NCI-H2196 treated with DMSO at 0.1 percent for 48 hours (cell line): ENCODE results near the gene MPV17L.
A peak's percentile ranks its signal among the peaks of the same experiment; 100 is the strongest.
"Not testable (repeated sequence)": the region's sequence is repeated elsewhere in the genome, so short reads cannot be mapped to it uniquely, and the experiment has no call there.

Source experiments
- DNase-seq: peaks from one replicate; lab custom pipeline; 2025; ENCODE audit not compliant: unreplicated experiment; lab: John Stamatoyannopoulos, UW

MPV17L gene

GRCh38 chr16:15407756-15408155 is 12.2 kb downstream of the MPV17L start:
- DNase-seq, result not testable (repeated sequence)

- DNase-seq, result not testable (repeated sequence)
These were observed 13.9 kb downstream of the MPV17L start for GRCh38 chr16:15409476-15409875.

- DNase-seq, result no peak
These were observed 20.0 kb downstream of the MPV17L start for GRCh38 chr16:15415511-15415985.

- no peak for DNase-seq
These were observed 21.6 kb downstream of the MPV17L start for GRCh38 chr16:15417197-15417596.

- no peak for DNase-seq
These were observed 22.7 kb downstream of the MPV17L start for GRCh38 chr16:15418206-15418605.

GRCh38 chr16:15421696-15422095 is 26.1 kb downstream of the MPV17L start:
- DNase-seq, result not testable (repeated sequence)

GRCh38 chr16:15422222-15422621 is 26.7 kb downstream of the MPV17L start:
- DNase-seq, result no peak

- DNase-seq, result no peak
These were observed 30.3 kb downstream of the MPV17L start for GRCh38 chr16:15425861-15426260.

- DNase-seq, result no peak
These were observed 31.2 kb downstream of the MPV17L start for GRCh38 chr16:15426796-15427195.

GRCh38 chr16:15427648-15428239 is 32.2 kb downstream of the MPV17L start:
- DNase-seq, result peak; percentile 43

- not testable (repeated sequence) for DNase-seq
These were observed 35.3 kb downstream of the MPV17L start for GRCh38 chr16:15430884-15431283.

- DNase-seq, result no peak
These were observed 38.5 kb downstream of the MPV17L start for GRCh38 chr16:15434079-15434424.

- DNase-seq, result no peak
These were observed 39.1 kb downstream of the MPV17L start, which contains the start of gene BMERB1 for GRCh38 chr16:15434425-15435215. Gene BMERB1 (plus strand): TSS chr16:15434588. CDS start chr16:15434654, 66 bp downstream.

- DNase-seq, result no peak
These were observed 39.8 kb downstream of the MPV17L start for GRCh38 chr16:15435216-15435864.

- no peak for DNase-seq
These were observed 43.5 kb downstream of the MPV17L start for GRCh38 chr16:15439102-15439501.

- DNase-seq, result no peak
These were observed 44.0 kb downstream of the MPV17L start for GRCh38 chr16:15439521-15439920.

- DNase-seq, result no peak
These were observed 45.3 kb downstream of the MPV17L start for GRCh38 chr16:15440852-15441251.

- DNase-seq, result not testable (repeated sequence)
These were observed 46.6 kb downstream of the MPV17L start for GRCh38 chr16:15442140-15442539.

GRCh38 chr16:15443753-15444152 is 48.2 kb downstream of the MPV17L start:
- no peak for DNase-seq

GRCh38 chr16:15444264-15444663 is 48.7 kb downstream of the MPV17L start:
- DNase-seq, result no peak

- no peak for DNase-seq
These were observed 49.9 kb downstream of the MPV17L start for GRCh38 chr16:15445450-15445849.

GRCh38 chr16:15446901-15447300 is 51.3 kb downstream of the MPV17L start:
- no peak for DNase-seq
